Stimulated activated CD8-positive, alpha-beta memory T cell treated with anti-CD3 and anti-CD28 coated beads, Interleukin-4, amount 100 ng/mL, for 24 hours (primary cell): ENCODE data around the gene MMP11.

ENCODE experiments used
- DNase-seq: peaks from one replicate; pipeline ENCODE4 v3.0.0-alpha.2; 2020; ENCODE audit warnings: low read depth

Gene MMP11

GRCh38 chr22:23780146-23780748 is 7.6 kb downstream of the MMP11 start:
- no peak for DNase-seq

GRCh38 chr22:23781065-23781464 is 8.4 kb downstream of the MMP11 start:
- no peak for DNase-seq

- DNase-seq = no peak
Observed at GRCh38 chr22:23781511-23782183, 9.0 kb downstream of the MMP11 start.

GRCh38 chr22:23782252-23782651 is 9.6 kb downstream of the MMP11 start:
- DNase-seq = no peak

GRCh38 chr22:23782703-23783102 is 10.1 kb downstream of the MMP11 start:
- DNase-seq = no peak

GRCh38 chr22:23783265-23784150 is 10.9 kb downstream of the MMP11 start:
- DNase-seq = no peak

GRCh38 chr22:23784215-23784732 is 11.6 kb downstream of the MMP11 start:
- no peak for DNase-seq

- no peak for DNase-seq
Observed at GRCh38 chr22:23786261-23786710, 13.6 kb downstream of the MMP11 start.

- peak; percentile 81 for DNase-seq
Observed at GRCh38 chr22:23786752-23787599, 14.3 kb downstream of the MMP11 start, which contains the start of gene SMARCB1. TSS of gene SMARCB1 (plus strand) at chr22:23786966. CDS start at chr22:23787170, 204 bp downstream.

- no peak for DNase-seq
Observed at GRCh38 chr22:23787600-23787896, 14.9 kb downstream of the MMP11 start.

GRCh38 chr22:23787910-23788309 is 15.3 kb downstream of the MMP11 start:
- DNase-seq = no peak

GRCh38 chr22:23789121-23789520 is 16.5 kb downstream of the MMP11 start:
- no peak for DNase-seq

GRCh38 chr22:23789638-23790037 is 17.0 kb downstream of the MMP11 start:
- DNase-seq = no peak

GRCh38 chr22:23790819-23791737 is 18.4 kb downstream of the MMP11 start:
- DNase-seq = no peak

GRCh38 chr22:23791738-23792645 is 19.3 kb downstream of the MMP11 start:
- DNase-seq = no peak

- no peak for DNase-seq
Observed at GRCh38 chr22:23793326-23793725, 20.7 kb downstream of the MMP11 start.

GRCh38 chr22:23796461-23796860 is 23.8 kb downstream of the MMP11 start:
- no peak for DNase-seq

GRCh38 chr22:23800297-23801237 is 27.9 kb downstream of the MMP11 start:
- DNase-seq = no peak
